Brain microvascular endothelial cell (primary cell): Measurements from ENCODE around the gene HPD.
A peak's percentile ranks its signal among the peaks of the same experiment; 100 is the strongest.

Experiments
- DNase-seq: peaks from one replicate; pipeline ENCODE4 v3.0.0-alpha.2; 2020
- H3K27ac ChIP-seq: fragments of 250-450 bp; sonication (Bioruptor Pico); 2 replicates; pipeline ENCODE4 v1.5.1; 2020; ENCODE audit warnings: mild to moderate bottlenecking, moderate library complexity
- H3K27me3 ChIP-seq: fragments of 250-450 bp; sonication (Bioruptor Pico); replicated peaks from 2 replicates; pipeline ENCODE4 v1.5.1; 2020; ENCODE audit warnings: mild to moderate bottlenecking
- H3K36me3 ChIP-seq: fragments of 250-450 bp; sonication (Bioruptor Pico); replicated peaks from 2 replicates; pipeline ENCODE4 v1.5.1; 2020; ENCODE audit warnings: mild to moderate bottlenecking
- H3K4me3 ChIP-seq: 2 replicates; pipeline ENCODE4 v1.5.1; 2011; ENCODE audit warnings: low read depth, mild to moderate bottlenecking, control low read depth, low read length, moderate library complexity
- CTCF ChIP-seq: IDR thresholded peaks from 2 replicates; pipeline ENCODE4 v1.5.1; 2011; ENCODE audit warnings: low read depth, mild to moderate bottlenecking, moderate library complexity, low read length, control low read depth, inconsistent platforms; ENCODE audit errors: missing control alignments
- in situ Hi-C: cut with HindIII; loops from 2 replicates; pipeline ENCODE4 v1.10.0; 2017; ENCODE audit warnings: low sequenced_read_pairs, low pct_ligation_motif_present

HPD gene

DNA sequence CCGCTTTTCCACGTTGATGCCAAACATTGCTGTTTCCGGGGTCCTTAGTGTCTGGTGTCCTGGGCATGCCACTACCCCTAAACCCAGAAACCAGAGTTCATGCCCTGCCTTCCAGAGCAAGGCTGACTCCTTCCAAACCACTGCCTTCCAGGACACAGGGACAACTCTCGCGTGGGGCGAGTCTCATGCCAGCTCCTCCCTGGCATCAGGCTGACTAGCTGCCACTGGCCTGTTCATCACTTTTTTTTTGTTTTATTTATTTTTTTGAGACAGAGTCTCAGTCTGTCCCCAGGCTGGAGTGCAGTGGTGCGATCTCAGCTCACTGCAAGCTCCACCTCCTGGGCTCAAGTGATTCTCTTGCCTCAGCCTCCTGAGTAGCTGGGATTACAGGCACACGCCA, 50.0 kb downstream of the HPD start:
- no peak for DNase-seq
- in situ Hi-C loops, result no loop called here
- no peak overlapping the region for H3K4me3 ChIP-seq
- no peaks in the 10 kb centered on the region for H3K27me3 ChIP-seq
- peaks cover 46% of the 10 kb centered on the region for H3K36me3 ChIP-seq
- no peak for TF ChIP-seq CTCF
- H3K27ac ChIP-seq, result no peak overlapping the region

GRCh38 chr12:121807642-121808347, 50.9 kb downstream of the HPD start:
- in situ Hi-C loops, result no loop called here
- no peak for DNase-seq
- H3K36me3 ChIP-seq, result peaks cover 39% of the 10 kb centered on the region
- no peaks in the 10 kb centered on the region for H3K27me3 ChIP-seq
- no peak overlapping the region for H3K4me3 ChIP-seq
- no peak for TF ChIP-seq CTCF
- no peak overlapping the region for H3K27ac ChIP-seq

GRCh38 chr12:121806546-121807423, 51.9 kb downstream of the HPD start:
- in situ Hi-C loops, result no loop called here
- Histone ChIP-seq H3K36me3 (peaks cover 39% of the 10 kb centered on the region), H3K4me3 (peak overlapping the region; percentile 68)

GRCh38 chr12:121806009-121806545, 52.6 kb downstream of the HPD start:
- in situ Hi-C loops, result no loop called here
- Histone ChIP-seq H3K4me3 (peak overlapping the region; percentile 68), H3K36me3 (peaks cover 32% of the 10 kb centered on the region), H3K27ac (peak overlapping the region; percentile 14), H3K27me3 (no peaks in the 10 kb centered on the region)
- no peak for TF ChIP-seq CTCF
- DNase-seq, result no peak

More at GRCh38 chr12:121806546-121807423, 51.9 kb downstream of the HPD start:
- H3K27ac ChIP-seq, result peak overlapping the region; percentile 14
- TF ChIP-seq CTCF, result no peak
- no peak for DNase-seq
- H3K27me3 ChIP-seq, result no peaks in the 10 kb centered on the region

GRCh38 chr12:121805171-121806008, 53.3 kb downstream of the HPD start:
- Histone ChIP-seq H3K27me3 (no peaks in the 10 kb centered on the region), H3K27ac (no peak overlapping the region), H3K36me3 (peaks cover 25% of the 10 kb centered on the region), H3K4me3 (peak overlapping the region; percentile 68)
- in situ Hi-C loops, result no loop called here
- no peak for TF ChIP-seq CTCF
- DNase-seq, result no peak
